ENCODE data around the gene PJVK. TPM values are rescaled to one million over a fixed set of nuclear protein-coding genes. Genes with fewer than 3 reads are reported as not detected.

PJVK gene
- total RNA-seq, 2 donors from 2014 or later = 4.2 TPM; not detected in 1

DNA sequence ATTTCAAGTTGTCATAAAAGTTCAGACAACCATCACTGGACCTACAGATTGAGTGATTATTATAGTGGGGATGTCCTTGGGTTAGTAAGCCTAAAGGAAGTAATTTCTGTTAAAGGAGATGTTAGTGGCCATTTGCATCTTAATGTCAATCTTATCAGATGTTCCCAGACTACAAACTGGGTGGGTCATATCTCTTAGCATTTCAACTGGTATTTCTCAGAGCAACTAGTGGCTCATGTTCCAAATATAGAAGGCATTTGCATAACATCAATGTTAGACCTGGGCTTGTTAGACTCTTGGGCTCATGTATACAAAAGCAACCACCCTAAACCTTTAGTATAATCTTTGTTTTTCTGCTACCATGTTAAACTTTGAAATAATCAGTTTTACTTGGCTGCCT lies 47.0 kb downstream of the PJVK start:
- intact Hi-C loops (cut with DNase I) = no loop called here
- ATAC-seq (no peak), DNase-seq (no peak)
- H3K27me3 ChIP-seq = no peaks in the 10 kb centered on the region
- TF ChIP-seq, protein P1, sequence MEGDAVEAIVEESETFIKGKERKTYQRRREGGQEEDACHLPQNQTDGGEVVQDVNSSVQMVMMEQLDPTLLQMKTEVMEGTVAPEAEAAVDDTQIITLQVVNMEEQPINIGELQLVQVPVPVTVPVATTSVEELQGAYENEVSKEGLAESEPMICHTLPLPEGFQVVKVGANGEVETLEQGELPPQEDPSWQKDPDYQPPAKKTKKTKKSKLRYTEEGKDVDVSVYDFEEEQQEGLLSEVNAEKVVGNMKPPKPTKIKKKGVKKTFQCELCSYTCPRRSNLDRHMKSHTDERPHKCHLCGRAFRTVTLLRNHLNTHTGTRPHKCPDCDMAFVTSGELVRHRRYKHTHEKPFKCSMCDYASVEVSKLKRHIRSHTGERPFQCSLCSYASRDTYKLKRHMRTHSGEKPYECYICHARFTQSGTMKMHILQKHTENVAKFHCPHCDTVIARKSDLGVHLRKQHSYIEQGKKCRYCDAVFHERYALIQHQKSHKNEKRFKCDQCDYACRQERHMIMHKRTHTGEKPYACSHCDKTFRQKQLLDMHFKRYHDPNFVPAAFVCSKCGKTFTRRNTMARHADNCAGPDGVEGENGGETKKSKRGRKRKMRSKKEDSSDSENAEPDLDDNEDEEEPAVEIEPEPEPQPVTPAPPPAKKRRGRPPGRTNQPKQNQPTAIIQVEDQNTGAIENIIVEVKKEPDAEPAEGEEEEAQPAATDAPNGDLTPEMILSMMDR (IDR thresholded peaks at IDR 0.05) = no peak
- TF ChIP-seq POLR2A (IDR thresholded peaks at IDR 0.05) = no peak
- no peak overlapping the region for H3K4me3 ChIP-seq
- no peaks in the 10 kb centered on the region for H3K4me1 ChIP-seq
- peaks cover 5 to 31% of the 10 kb centered on the region in 2 donors for H3K36me3 ChIP-seq (replicated peaks in 1 of 2; ENCODE audit: insufficient read depth in 1 of 2, low read depth in 2 of 2)
- no peaks in the 10 kb centered on the region for H3K9me3 ChIP-seq
- no peak overlapping the region for H3K27ac ChIP-seq

DNA sequence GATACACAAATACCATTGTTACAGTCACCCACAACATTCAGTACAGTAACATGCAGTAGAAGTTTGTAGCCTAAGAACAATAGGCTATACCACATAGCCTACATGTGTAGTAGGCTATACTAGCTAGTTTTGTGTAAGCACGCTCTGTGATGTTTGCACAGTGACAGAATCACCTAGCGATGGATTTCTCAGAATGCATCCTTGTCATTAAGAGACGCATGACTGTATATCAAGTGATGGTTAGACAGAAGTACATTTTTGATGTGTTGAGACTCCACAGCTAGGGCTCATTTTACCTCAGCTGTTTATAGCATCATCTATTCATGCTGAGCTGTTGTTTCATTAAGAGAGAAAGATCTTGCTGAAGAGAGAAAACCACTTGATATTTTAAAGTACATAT lies 48.5 kb downstream of the PJVK start:
- ATAC-seq (no peak), DNase-seq (no peak)
- no peaks in the 10 kb centered on the region for H3K4me1 ChIP-seq
- no peak for TF ChIP-seq POLR2A (IDR thresholded peaks at IDR 0.05)
- TF ChIP-seq, protein P1 (IDR thresholded peaks at IDR 0.05) = no peak
- peaks cover 5 to 27% of the 10 kb centered on the region in 2 donors for H3K36me3 ChIP-seq (replicated peaks in 1 of 2; ENCODE audit: insufficient read depth in 1 of 2, low read depth in 2 of 2)
- H3K27ac ChIP-seq = no peak overlapping the region
- intact Hi-C loops (cut with DNase I) = no loop called here
- no peak overlapping the region for H3K4me3 ChIP-seq
- 91 to 98% methylated on average over 3 of the region's 3 CpGs for WGBS, 2 donors
- no peaks in the 10 kb centered on the region for H3K27me3 ChIP-seq
- no peaks in the 10 kb centered on the region for H3K9me3 ChIP-seq

DNA sequence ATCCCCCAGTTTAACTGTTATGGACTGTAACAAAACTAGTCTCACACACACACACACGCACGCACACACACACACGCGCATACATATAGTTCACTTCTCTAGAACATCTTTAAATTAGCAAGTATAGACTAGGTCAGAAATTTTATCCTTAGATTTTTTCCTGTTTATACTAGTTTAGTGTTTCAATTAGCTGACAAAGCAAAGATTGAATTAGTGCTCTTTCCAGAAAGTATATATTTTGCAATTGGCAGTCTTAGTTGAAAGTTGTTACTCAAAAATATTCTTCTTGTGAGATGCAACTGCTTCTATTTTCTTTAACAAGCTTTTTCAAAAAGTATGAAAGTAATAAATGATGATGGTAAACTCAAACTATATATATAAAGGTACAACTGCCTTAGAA lies 51.6 kb downstream of the PJVK start:
- Histone ChIP-seq H3K4me3 (no peak overlapping the region), H3K36me3 (replicated peaks in 1 of 2; ENCODE audit: insufficient read depth in 1 of 2, low read depth in 2 of 2) (peaks cover 5 to 24% of the 10 kb centered on the region in 2 donors), H3K27me3 (no peaks in the 10 kb centered on the region), H3K4me1 (no peaks in the 10 kb centered on the region), H3K9me3 (no peaks in the 10 kb centered on the region), H3K27ac (no peak overlapping the region)
- WGBS, 2 donors = 95% methylated on average over 4 of the region's 4 CpGs
- TF ChIP-seq POLR2A (IDR thresholded peaks at IDR 0.05) = no peak
- TF ChIP-seq, protein P1 (IDR thresholded peaks at IDR 0.05) = no peak
- intact Hi-C loops (cut with DNase I) = no loop called here
- ATAC-seq (no peak), DNase-seq (no peak)

DNA sequence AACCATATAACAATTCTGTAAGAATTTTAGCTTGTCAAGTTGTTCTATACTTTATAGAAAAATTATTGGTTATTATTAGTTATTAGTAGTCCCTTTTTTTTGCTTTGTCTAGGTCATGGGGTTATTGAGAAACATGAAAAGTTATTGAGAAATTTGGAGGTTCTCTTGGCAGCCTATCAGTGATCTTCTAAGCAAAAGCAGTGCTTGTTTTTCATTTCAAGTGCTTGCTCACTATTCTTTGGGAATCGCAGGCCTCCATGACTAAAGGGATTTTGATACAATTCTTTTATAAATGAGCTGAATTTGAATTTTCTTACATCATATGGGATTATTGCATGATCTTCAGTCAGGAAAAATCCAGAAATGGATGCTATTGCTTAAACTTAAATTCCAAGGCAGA lies 54.9 kb downstream of the PJVK start:
- intact Hi-C loops (cut with DNase I) = no loop called here
- no peak overlapping the region for H3K4me3 ChIP-seq
- no peak overlapping the region for H3K27ac ChIP-seq
- no peak for DNase-seq
- ATAC-seq = no peak
- peaks cover 0 to 16% of the 10 kb centered on the region in 2 donors for H3K36me3 ChIP-seq (replicated peaks in 1 of 2; ENCODE audit: insufficient read depth in 1 of 2, low read depth in 2 of 2)
- no peaks in the 10 kb centered on the region for H3K9me3 ChIP-seq
- H3K4me1 ChIP-seq = no peaks in the 10 kb centered on the region
- no peak for TF ChIP-seq POLR2A (IDR thresholded peaks at IDR 0.05)
- TF ChIP-seq, protein P1 (IDR thresholded peaks at IDR 0.05) = no peak
- WGBS, 2 donors = 97 to 100% methylated on average over 1 of the region's 1 CpG
- no peaks in the 10 kb centered on the region for H3K27me3 ChIP-seq

DNA sequence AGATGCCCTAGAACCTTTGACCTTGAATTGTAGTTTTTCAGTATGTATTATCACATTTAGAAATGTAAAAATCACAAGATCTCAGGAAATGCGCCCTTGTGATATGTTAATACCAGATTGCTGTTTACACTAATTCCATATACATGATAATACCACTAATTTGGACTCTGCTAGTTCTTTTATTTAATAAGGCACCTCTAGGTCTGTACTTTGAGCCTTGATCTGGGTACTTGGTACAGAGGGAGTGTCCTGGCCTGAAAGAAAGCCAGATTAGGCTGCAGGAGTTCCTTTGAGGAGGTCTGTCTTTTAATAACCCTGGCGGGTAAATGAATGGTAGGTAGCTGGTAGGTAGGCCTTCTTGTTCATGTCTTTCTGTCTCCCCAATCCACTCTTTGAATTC lies 55.3 kb downstream of the PJVK start:
- Histone ChIP-seq H3K4me3 (no peak overlapping the region), H3K4me1 (no peaks in the 10 kb centered on the region), H3K27ac (no peak overlapping the region), H3K9me3 (no peaks in the 10 kb centered on the region), H3K36me3 (replicated peaks in 1 of 2; ENCODE audit: insufficient read depth in 1 of 2, low read depth in 2 of 2) (peaks cover 0 to 12% of the 10 kb centered on the region in 2 donors), H3K27me3 (no peaks in the 10 kb centered on the region)
- intact Hi-C loops (cut with DNase I) = no loop called here
- no peak for ATAC-seq
- DNase-seq = no peak
- TF ChIP-seq, protein P1 (IDR thresholded peaks at IDR 0.05) = no peak
- no peak for TF ChIP-seq POLR2A (IDR thresholded peaks at IDR 0.05)
- 80 to 92% methylated on average over 2 of the region's 2 CpGs for WGBS, 2 donors

Measured in body of pancreas (tissue), 4 donors.